Measurements from ENCODE around the gene NT5C2. TPM values are rescaled to one million over a fixed set of nuclear protein-coding genes. Genes with fewer than 3 reads are reported as not detected.

Gene NT5C2
- 10 to 100 TPM; 91.2 to 98.3 (median 92.5) TPM for total RNA-seq

- intact Hi-C loops (cut with DNase I): no loop called here
- TF ChIP-seq POLR2A (IDR thresholded peaks at IDR 0.05) (peak in 2 of 4 donors; percentile 35 to 69), CTCF (IDR thresholded peaks at IDR 0.05) (no peak)
- peak within 1 kb of the TSS; percentile 96 to 100 (median 99) for H3K27ac ChIP-seq
- no peaks in the 10 kb centered on the region for H3K27me3 ChIP-seq
- peak within 1 kb of the TSS; percentile 73 to 100 (median 98) for H3K4me3 ChIP-seq
- WGBS, 2 donors: 36 to 45% methylated on average over 5 to 6 of the region's 62 CpGs
- no peaks in the 10 kb centered on the region for H3K9me3 ChIP-seq
- peaks cover 0 to under 1% (median 0%) of the 10 kb centered on the region in 3 donors for H3K36me3 ChIP-seq
- H3K4me1 ChIP-seq: peaks cover 7 to 76% (median 40%) of the 10 kb centered on the region in 3 donors
- DNase-seq: no peak
Observed at GRCh38 chr10:103193107-103193819, at the start of gene NT5C2. Gene NT5C2, minus strand, starts transcription at chr10:103193272. Its CDS starts 18,314 bp downstream, at chr10:103174958.

DNA sequence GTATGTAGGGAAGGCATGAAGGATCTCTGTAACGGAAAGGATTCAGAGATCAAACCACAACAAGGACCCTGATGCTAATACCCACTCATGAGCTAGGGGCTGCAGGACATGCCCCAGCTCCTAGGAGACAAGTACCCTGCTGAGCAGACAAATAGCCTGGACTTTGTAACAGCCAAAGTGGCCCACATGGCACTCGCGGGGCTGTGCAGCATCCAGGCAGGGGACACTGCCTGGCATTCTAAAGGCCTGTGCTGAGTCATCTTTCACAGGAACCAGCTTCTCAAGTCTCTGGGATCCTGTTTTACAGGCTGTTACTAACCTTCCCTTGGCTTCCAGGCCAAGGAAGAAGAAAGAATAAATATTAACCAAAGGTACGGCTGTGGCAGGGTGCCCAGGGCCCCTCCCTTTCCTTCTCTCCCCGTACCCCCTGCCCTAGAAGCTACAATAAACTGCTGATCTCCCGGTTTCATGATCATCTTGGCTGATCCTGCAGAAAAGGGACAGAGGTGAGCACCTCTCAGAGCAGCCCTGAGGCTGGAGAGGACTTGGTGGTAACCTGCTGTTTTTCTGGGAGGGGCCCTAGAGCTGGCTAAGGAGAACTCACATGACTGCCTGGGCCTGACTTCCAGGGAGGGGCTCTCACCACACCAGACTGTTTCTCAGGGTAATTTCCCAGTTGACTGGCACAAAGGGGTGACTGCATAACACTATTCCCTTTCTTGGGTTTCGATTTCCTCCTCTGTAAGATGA is 48.4 kb upstream of the NT5C2 start:
- Histone ChIP-seq H3K9me3 (no peaks in the 10 kb centered on the region), H3K36me3 (no peaks in the 10 kb centered on the region), H3K27ac (peak overlapping the region; percentile 84 to 90 (median 86)), H3K4me3 (peak overlapping the region in 3 of 4 donors; percentile 17 to 38 (median 20)), H3K4me1 (peaks cover 25 to 54% (median 29%) of the 10 kb centered on the region in 3 donors), H3K27me3 (no peaks in the 10 kb centered on the region)
- 27 to 29% methylated on average over 6 to 7 of the region's 7 CpGs for WGBS, 2 donors
- DNase-seq: no peak
- no peak for TF ChIP-seq CTCF (IDR thresholded peaks at IDR 0.05)
- no peak for TF ChIP-seq POLR2A (IDR thresholded peaks at IDR 0.05)
- intact Hi-C loops (cut with DNase I): loop anchor here (10.0 kb wide), 3 partner anchors 137 to 327 kb away; partner anchors contain the start of gene CNNM2

- peak overlapping the region; percentile 34 to 90 (median 84) for H3K27ac ChIP-seq
- no peaks in the 10 kb centered on the region for H3K36me3 ChIP-seq
- H3K27me3 ChIP-seq: no peaks in the 10 kb centered on the region
- TF ChIP-seq POLR2A (IDR thresholded peaks at IDR 0.05) (no peak), CTCF (IDR thresholded peaks at IDR 0.05) (peak in 4 of 6 experiments; percentile 8 to 58 (median 18))
- no peak for DNase-seq
- peaks cover 25 to 53% (median 29%) of the 10 kb centered on the region in 3 donors for H3K4me1 ChIP-seq
- no peak overlapping the region for H3K4me3 ChIP-seq
- no peaks in the 10 kb centered on the region for H3K9me3 ChIP-seq
- 68 to 78% methylated on average over 11 of the region's 11 CpGs for WGBS, 2 donors
- intact Hi-C loops (cut with DNase I): no loop called here
Observed at GRCh38 chr10:103238506-103239252, 45.6 kb upstream of the NT5C2 start.

DNA sequence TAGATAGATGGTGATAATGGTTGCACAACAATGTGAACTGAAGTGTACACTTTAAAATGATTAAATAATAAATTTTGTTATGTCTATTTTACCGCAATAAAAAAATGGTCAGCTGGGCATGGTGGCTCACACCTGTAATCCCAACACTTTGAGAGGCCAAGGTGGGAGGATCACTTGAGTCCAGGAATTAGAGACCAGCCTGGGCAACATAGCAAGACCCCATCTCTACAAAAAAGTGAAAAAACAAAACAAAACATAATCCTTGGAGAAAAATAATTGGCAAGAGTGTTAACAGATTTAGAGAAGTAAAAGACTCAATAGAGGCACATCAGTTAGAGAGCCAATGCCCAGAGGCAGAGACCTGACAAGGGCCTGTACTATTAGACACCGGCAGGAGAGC is 42.7 kb upstream of the NT5C2 start:
- TF ChIP-seq POLR2A (IDR thresholded peaks at IDR 0.05) (no peak), CTCF (IDR thresholded peaks at IDR 0.05) (no peak)
- WGBS, 2 donors: 64 to 82% methylated on average over 2 of the region's 2 CpGs

More for the DNA sequence above, 42.7 kb upstream of the NT5C2 start:
- no peak for DNase-seq
- Histone ChIP-seq H3K27me3 (no peaks in the 10 kb centered on the region), H3K9me3 (no peaks in the 10 kb centered on the region), H3K4me1 (peaks cover 12 to 56% (median 17%) of the 10 kb centered on the region in 3 donors), H3K4me3 (no peak overlapping the region), H3K27ac (no peak overlapping the region), H3K36me3 (no peaks in the 10 kb centered on the region)
- intact Hi-C loops (cut with DNase I): no loop called here
